HepG2 (cell line): ENCODE results near the gene USP36. TPM values are rescaled to one million over a fixed set of nuclear protein-coding genes. Genes with fewer than 3 reads are reported as not detected.

Experiments used
- ADNP ChIP-seq: sonication (generic); formaldehyde crosslinking; IDR thresholded peaks from 2 replicates; pipeline ENCODE4 v1.4.0; 2020; ENCODE audit warnings: missing genetic modification reagents
- ATF4 ChIP-seq, 2 experiments: fragments of 450-650 bp in 1 of 2; sonication (generic) in 1 of 2; formaldehyde crosslinking; IDR thresholded peaks; 2 replicates each; pipeline versions ENCODE4 v1.5.0 to v1.8.0; 2020 to 2022; ENCODE audit warnings: mild to moderate bottlenecking in 1 of 2, missing genetic modification reagents in 1 of 2
- ATRX ChIP-seq: sonication (generic); formaldehyde crosslinking; IDR thresholded peaks from 2 replicates; pipeline ENCODE4 v1.4.0; 2020; ENCODE audit warnings: missing genetic modification reagents, borderline replicate concordance
- DMAP1 ChIP-seq: IDR thresholded peaks from 2 replicates; pipeline ENCODE4 v1.6.1; 2016
- GPBP1L1 ChIP-seq: sonication (generic); formaldehyde crosslinking; IDR thresholded peaks from 2 replicates; pipeline ENCODE4 v1.5.0; 2020; ENCODE audit warnings: mild to moderate bottlenecking, missing genetic modification reagents
- HIC2 ChIP-seq: sonication (generic); formaldehyde crosslinking; IDR thresholded peaks from 2 replicates; pipeline ENCODE4 v1.9.0; 2022; ENCODE audit warnings: low read depth, missing genetic modification reagents
- KMT2B ChIP-seq: IDR thresholded peaks from 2 replicates; pipeline ENCODE4 v1.6.1; 2016; ENCODE audit warnings: missing genetic modification reagents, missing compliant biosample characterization
- LRRFIP1 ChIP-seq: sonication (generic); formaldehyde crosslinking; conservative IDR thresholded peaks from 2 replicates; pipeline ENCODE4 v1.4.0; 2020; ENCODE audit warnings: missing genetic modification reagents
- MAF1 ChIP-seq: sonication (generic); formaldehyde crosslinking; IDR thresholded peaks from 2 replicates; pipeline ENCODE4 v1.5.0; 2020; ENCODE audit warnings: missing genetic modification reagents, borderline replicate concordance
- MTA1 ChIP-seq: sonication (generic); formaldehyde crosslinking; IDR thresholded peaks from 2 replicates; pipeline ENCODE4 v1.4.0; 2020; ENCODE audit warnings: missing genetic modification reagents, mild to moderate bottlenecking, borderline replicate concordance
- MXI1 ChIP-seq: IDR thresholded peaks from 3 replicates; pipeline ENCODE4 v1.6.1; 2012; ENCODE audit warnings: low read depth, low read length, inconsistent platforms, borderline replicate concordance
- NAIF1 ChIP-seq: sonication (generic); formaldehyde crosslinking; IDR thresholded peaks from 2 replicates; pipeline ENCODE4 v1.5.0; 2020; ENCODE audit warnings: mild to moderate bottlenecking, missing genetic modification reagents, borderline replicate concordance
- PAWR ChIP-seq: sonication (generic); formaldehyde crosslinking; IDR thresholded peaks from 2 replicates; pipeline ENCODE4 v1.4.0; 2020; ENCODE audit warnings: missing genetic modification reagents, mild to moderate bottlenecking, borderline replicate concordance
- PLSCR1 ChIP-seq: sonication (generic); formaldehyde crosslinking; IDR thresholded peaks from 2 replicates; pipeline ENCODE4 v1.5.0; 2020; ENCODE audit warnings: missing genetic modification reagents, mild to moderate bottlenecking, borderline replicate concordance
- SNAPC2 ChIP-seq: sonication (generic); formaldehyde crosslinking; IDR thresholded peaks from 2 replicates; pipeline ENCODE4 v1.8.1; 2022; ENCODE audit warnings: mild to moderate bottlenecking, missing genetic modification reagents
- YEATS4 ChIP-seq: sonication (generic); formaldehyde crosslinking; IDR thresholded peaks from 2 replicates; pipeline ENCODE4 v1.4.0; 2020; ENCODE audit warnings: missing genetic modification reagents, borderline replicate concordance
- ZKSCAN5 ChIP-seq: sonication (generic); formaldehyde crosslinking; IDR thresholded peaks from 2 replicates; pipeline ENCODE4 v1.5.1; 2020; ENCODE audit warnings: mild to moderate bottlenecking, missing genetic modification reagents
- ZNF605 ChIP-seq: sonication (generic); formaldehyde crosslinking; IDR thresholded peaks from 2 replicates; pipeline ENCODE4 v1.8.0; 2022; ENCODE audit warnings: mild to moderate bottlenecking, missing genetic modification reagents
- ZNF746 ChIP-seq: sonication (generic); formaldehyde crosslinking; IDR thresholded peaks from 2 replicates; pipeline ENCODE4 v1.8.0; 2022; ENCODE audit warnings: mild to moderate bottlenecking, missing genetic modification reagents
- ZNF879 ChIP-seq: sonication (generic); formaldehyde crosslinking; IDR thresholded peaks from 2 replicates; pipeline ENCODE4 v1.8.1; 2023; ENCODE audit warnings: missing genetic modification reagents
- polyA plus RNA-seq, 8 experiments: library from polyadenylated mRNA; depleted of rRNA in 3 of 8; stranded (reverse) in 7 of 8; unstranded in 1 of 8; fragments of >200 nt; fragmentation: Illumina TruSeq in 4 of 8; extraction: Trizol in 4 of 8; gene quantifications; 2 replicates each; pipeline versions ENCODE4 v1.2.1 to v1.2.3, GENCODE V29; 2011 to 2016; ENCODE audit warnings: low read depth in 4 of 8, missing spikeins in 1 of 8, mixed read lengths in 1 of 8; ENCODE audit not compliant: insufficient read depth in 1 of 8
- total RNA-seq, 5 experiments: library from RNA; depleted of rRNA; stranded (reverse); fragments of >200 nt; fragmentation: Illumina TruSeq; extraction: Trizol; gene quantifications; 2 replicates each; pipeline ENCODE4 v1.2.3, GENCODE V29; 2016; ENCODE audit warnings: low read depth in 1 of 5

The USP36 gene
- total and polyA plus RNA-seq, 2 of the 13 experiments (the other 11 are each of a cell fraction or from before 2014, with no cell fraction given): 29.6 to 45.9 TPM

GRCh38 chr17:78840780-78841611 lies at the start of gene USP36 (continued):
- TF ChIP-seq ZNF605 (CRISPR knock-in tag) (peak; percentile 81), PAWR (CRISPR knock-in tag) (0 out of 2 replicates have a peak, but pooled peaks have one; percentile 38), LRRFIP1 (CRISPR knock-in tag) (peak; percentile 73; the same call in 1 of the 2 replicates), ADNP (CRISPR knock-in tag) (no peak), ZKSCAN5 (CRISPR knock-in tag) (peak; percentile 28; the same call in 1 of the 2 replicates), HIC2 (CRISPR knock-in tag) (peak; percentile 75), PLSCR1 (CRISPR knock-in tag) (no peak), GPBP1L1 (CRISPR knock-in tag) (no peak), ATF4 (CRISPR knock-in tag; IDR thresholded peaks at IDR 0.05) (peak in 1 of 2 experiments; percentile 92; a peak in 2 of 4 replicates), SNAPC2 (CRISPR knock-in tag) (peak; percentile 93), NAIF1 (CRISPR knock-in tag) (peak; percentile 98), ZNF879 (CRISPR knock-in tag) (no peak), ZNF746 (CRISPR knock-in tag) (peak; percentile 80), KMT2B (CRISPR knock-in tag) (peak; percentile 95), YEATS4 (CRISPR knock-in tag) (peak; percentile 99), MXI1 (peak; percentile 97; the same call in 1 of the 3 replicates), MTA1 (CRISPR knock-in tag) (peak; percentile 98; the same call in 1 of the 2 replicates), MAF1 (CRISPR knock-in tag) (peak; percentile 88; the same call in 1 of the 2 replicates), DMAP1 (CRISPR knock-in tag) (peak; percentile 99), ATRX (CRISPR knock-in tag) (0 out of 2 replicates have a peak, but pooled peaks have one; percentile 71)
